Thoracic aorta (tissue), 2 donors: Measurements from ENCODE around the gene DDIT4. TPM values are rescaled to one million over a fixed set of nuclear protein-coding genes. Genes with fewer than 3 reads are reported as not detected.
"Not testable (repeated sequence)": the region's sequence is repeated elsewhere in the genome, so short reads cannot be mapped to it uniquely, and the experiment has no call there.

ENCODE experiments used
- ATAC-seq: fragments of 150-250 bp; one replicate; pipeline ENCODE4 v1.8.0; 2017; ENCODE audit warnings: low read depth; ENCODE audit not compliant: insufficient number of reproducible peaks, low FRiP score
- DNase-seq: peaks from one replicate; pipeline ENCODE4 v3.0.0-alpha.2; 2020; ENCODE audit warnings: low spot score
- H3K27ac ChIP-seq, 2 donors: fragments of 200-600 bp; sonication (generic); 1 replicate in 1 of 2; 2 replicates in 1 of 2; pipeline ENCODE4 v1.5.1; 2016; ENCODE audit warnings: mild to moderate bottlenecking in 2 of 2, moderate library complexity in 2 of 2
- H3K27me3 ChIP-seq: fragments of 200-600 bp; sonication (generic); replicated peaks from 2 replicates; pipeline ENCODE4 v1.6.0; 2016; ENCODE audit warnings: mild to moderate bottlenecking; ENCODE audit not compliant: insufficient read depth
- H3K36me3 ChIP-seq: fragments of 200-600 bp; sonication (generic); one replicate; pipeline ENCODE4 v1.5.1; 2016
- H3K4me1 ChIP-seq, 2 donors: fragments of 200-600 bp; sonication (generic); 1 replicate in 1 of 2; 2 replicates in 1 of 2; pipeline versions ENCODE4 v1.5.1 to v1.6.0; 2016; ENCODE audit warnings: low read depth in 2 of 2, mild to moderate bottlenecking in 1 of 2; ENCODE audit not compliant: control insufficient read depth in 1 of 2
- H3K4me3 ChIP-seq: fragments of 200-600 bp; sonication (generic); 2 replicates; pipeline ENCODE4 v1.5.1; 2016; ENCODE audit warnings: mild to moderate bottlenecking
- H3K9me3 ChIP-seq: fragments of 200-600 bp; sonication (generic); 2 replicates; pipeline ENCODE4 v1.5.1; 2016
- CTCF ChIP-seq: fragments of 200-600 bp; sonication (generic); IDR thresholded peaks from one replicate; pipeline ENCODE4 v1.5.1; 2019; ENCODE audit warnings: antibody characterized with exemption
- total RNA-seq, 2 donors: library from RNA; depleted of rRNA; stranded (reverse); fragments of >200 nt; gene quantifications; one replicate each; pipeline versions ENCODE4 v1.1.0 to v1.2.3, GENCODE V29; 2016

Gene DDIT4
- total RNA-seq, 2 donors from 2014 or later: 163 to 374 TPM

- no peaks in the 10 kb centered on the region for H3K9me3 ChIP-seq
- peak overlapping the region; percentile 94 to 95 for H3K27ac ChIP-seq
- H3K36me3 ChIP-seq: no peaks in the 10 kb centered on the region
- H3K4me1 ChIP-seq: peaks cover 0 to 18% of the 10 kb centered on the region in 2 donors
- DNase-seq (peak; percentile 99), ATAC-seq (peak; percentile 91)
- no peak for TF ChIP-seq CTCF
- no peaks in the 10 kb centered on the region for H3K27me3 ChIP-seq
- peak overlapping the region; percentile 84 for H3K4me3 ChIP-seq
These were observed 24.3 kb downstream of the DDIT4 start for GRCh38 chr10:72297805-72298591.

- ATAC-seq: no peak
- no peak overlapping the region for H3K4me3 ChIP-seq
These were observed 25.1 kb downstream of the DDIT4 start for GRCh38 chr10:72298592-72299519.

GRCh38 chr10:72303424-72304128 is 29.9 kb downstream of the DDIT4 start:
- ATAC-seq (no peak), DNase-seq (no peak)
- TF ChIP-seq CTCF: no peak
- no peak overlapping the region for H3K4me3 ChIP-seq
- no peak overlapping the region for H3K27ac ChIP-seq
- H3K9me3 ChIP-seq: no peaks in the 10 kb centered on the region
- peaks cover 0 to 5% of the 10 kb centered on the region in 2 donors for H3K4me1 ChIP-seq
- H3K36me3 ChIP-seq: no peaks in the 10 kb centered on the region
- H3K27me3 ChIP-seq: no peaks in the 10 kb centered on the region

More at GRCh38 chr10:72298592-72299519, 25.1 kb downstream of the DDIT4 start:
- Histone ChIP-seq H3K27ac (peak overlapping the region; percentile 94 to 95), H3K9me3 (no peaks in the 10 kb centered on the region), H3K27me3 (no peaks in the 10 kb centered on the region), H3K4me1 (peaks cover 0 to 18% of the 10 kb centered on the region in 2 donors), H3K36me3 (no peaks in the 10 kb centered on the region)
- no peak for DNase-seq
- TF ChIP-seq CTCF: no peak

GRCh38 chr10:72306215-72306760 is 32.6 kb downstream of the DDIT4 start:
- no peak overlapping the region for H3K27ac ChIP-seq
- H3K27me3 ChIP-seq: no peaks in the 10 kb centered on the region
- DNase-seq (no peak), ATAC-seq (no peak)
- no peaks in the 10 kb centered on the region for H3K36me3 ChIP-seq
- H3K4me3 ChIP-seq: no peak overlapping the region
- H3K9me3 ChIP-seq: no peaks in the 10 kb centered on the region
- peaks cover 7 to 29% of the 10 kb centered on the region in 2 donors for H3K4me1 ChIP-seq
- TF ChIP-seq CTCF: no peak

- not testable (repeated sequence) for H3K27ac ChIP-seq, DNase-seq, H3K27me3 ChIP-seq, H3K36me3 ChIP-seq, H3K4me3 ChIP-seq, ATAC-seq, H3K9me3 ChIP-seq
- peaks cover 7 to 29% of the 10 kb centered on the region in 2 donors for H3K4me1 ChIP-seq
These were observed 34.0 kb downstream of the DDIT4 start for GRCh38 chr10:72307711-72308110.
